PC-9 (cell line): ENCODE data around the gene ELP4. TPM values are rescaled to one million over a fixed set of nuclear protein-coding genes. Genes with fewer than 3 reads are reported as not detected.

ENCODE experiments used
- BruUV-seq: library from RNA; stranded (reverse); fragments of 400-500 nt; replicated peaks from 2 replicates; lab custom pipeline; 2021; lab: Mats Ljungman, UMichigan
- CTCF ChIA-PET: fragments of 300-600 bp; sonication (Branson Sonifier 250); formaldehyde crosslinking; loops from one replicate; lab custom pipeline; 2022; ENCODE audit warnings: antibody characterized with exemption; lab: Charles Lee
- POLR2A ChIA-PET: fragments of 300-600 bp; sonication (Branson Sonifier 250); formaldehyde crosslinking; loops from one replicate; lab custom pipeline; 2022; ENCODE audit warnings: antibody characterized with exemption; ENCODE audit not compliant: unreplicated experiment; lab: Charles Lee
- DNase-seq, 2 experiments: peaks; one replicate each; pipeline versions ENCODE4 v3.0.0 to v3.0.0-alpha.2; 2015 to 2022; ENCODE audit warnings: mixed read lengths in 1 of 2
- H2AFZ ChIP-seq: fragments of 200-600 bp; sonication (generic); 2 replicates; pipeline ENCODE4 v1.8.1; 2017; ENCODE audit warnings: antibody characterized with exemption
- H3F3A ChIP-seq: fragments of 200-600 bp; sonication (generic); 2 replicates; pipeline ENCODE4 v1.8.1; 2017; ENCODE audit warnings: antibody characterized with exemption, mild to moderate bottlenecking, low read depth; ENCODE audit not compliant: insufficient read depth
- H3K27ac ChIP-seq: fragments of 200-600 bp; sonication (generic); 2 replicates; pipeline ENCODE4 v1.6.1; 2016; ENCODE audit warnings: mixed run types
- H3K27me3 ChIP-seq: fragments of 200-600 bp; sonication (generic); 2 replicates; pipeline ENCODE4 v1.6.1; 2016; ENCODE audit warnings: low read depth, mixed run types; ENCODE audit not compliant: insufficient read depth
- H3K36me3 ChIP-seq: fragments of 200-600 bp; sonication (generic); 2 replicates; pipeline ENCODE4 v1.6.1; 2016; ENCODE audit warnings: low read depth, mixed run types
- H3K4me1 ChIP-seq: fragments of 200-600 bp; sonication (generic); replicated peaks from 2 replicates; pipeline ENCODE4 v1.6.1; 2016; ENCODE audit warnings: mixed run types; ENCODE audit not compliant: insufficient read depth
- H3K4me2 ChIP-seq: fragments of 200-600 bp; sonication (generic); 2 replicates; pipeline ENCODE4 v1.6.1; 2017; ENCODE audit warnings: mixed run types
- H3K4me3 ChIP-seq: fragments of 200-600 bp; sonication (generic); 2 replicates; pipeline ENCODE4 v1.6.1; 2016; ENCODE audit warnings: mixed run types
- H3K79me2 ChIP-seq: fragments of 200-600 bp; sonication (generic); 2 replicates; pipeline ENCODE4 v1.6.1; 2017; ENCODE audit warnings: low read depth, mixed run types
- H3K9me2 ChIP-seq: fragments of 200-600 bp; sonication (generic); 2 replicates; pipeline ENCODE4 v1.8.1; 2017; ENCODE audit warnings: mild to moderate bottlenecking; ENCODE audit not compliant: insufficient read depth
- H3K9me3 ChIP-seq: fragments of 200-600 bp; sonication (generic); 2 replicates; pipeline ENCODE4 v1.8.1; 2016; ENCODE audit warnings: low read depth; ENCODE audit not compliant: insufficient read depth
- H4K20me1 ChIP-seq: fragments of 200-600 bp; sonication (generic); 2 replicates; pipeline ENCODE4 v1.8.1; 2017; ENCODE audit not compliant: insufficient read depth
- EZH2 ChIP-seq: fragments of 200-600 bp; sonication (generic); IDR thresholded peaks from 2 replicates; pipeline ENCODE4 v1.8.0; 2017; ENCODE audit warnings: antibody characterized with exemption, low read depth
- intact Hi-C: fragments of 100-400 bp; cut with micrococcal nuclease; formaldehyde crosslinking; loops from one replicate; pipeline ENCODE4 v1.10.0; 2022; ENCODE audit not compliant: unreplicated experiment
- total RNA-seq: library from RNA; stranded (reverse); gene quantifications from 2 replicates; pipeline ENCODE4 v1.2.3, GENCODE V29; 2021
- TF ChIP-seq, protein P1 (sequence below): fragments of 200-600 bp; sonication (generic); conservative IDR thresholded peaks from 2 replicates; pipeline ENCODE4 v1.6.1; 2017; ENCODE audit warnings: mixed run types, antibody characterized with exemption, mild to moderate bottlenecking, moderate library complexity

Gene ELP4
- total RNA-seq, 1 experiment from 2014 or later: 20.5 TPM

DNA sequence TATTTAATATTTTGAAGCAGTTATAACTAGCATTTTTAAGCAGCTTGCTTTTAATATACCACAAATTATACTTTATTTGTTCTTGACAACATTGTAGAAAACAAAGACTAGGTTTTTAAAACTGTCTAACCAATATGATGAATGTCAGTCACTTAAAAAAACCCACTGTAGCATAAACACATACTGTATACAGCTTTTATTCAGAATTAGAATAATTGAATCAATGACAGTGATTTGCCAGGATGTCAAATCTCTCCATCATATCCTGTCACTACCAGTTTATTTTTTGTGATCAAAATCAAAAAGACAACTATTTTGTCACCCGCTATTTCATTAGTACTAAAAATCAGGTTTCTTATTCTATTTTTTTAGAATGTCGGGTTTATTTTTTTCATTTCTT, 275.0 kb downstream of the ELP4 start:
- TF ChIP-seq, protein P1, sequence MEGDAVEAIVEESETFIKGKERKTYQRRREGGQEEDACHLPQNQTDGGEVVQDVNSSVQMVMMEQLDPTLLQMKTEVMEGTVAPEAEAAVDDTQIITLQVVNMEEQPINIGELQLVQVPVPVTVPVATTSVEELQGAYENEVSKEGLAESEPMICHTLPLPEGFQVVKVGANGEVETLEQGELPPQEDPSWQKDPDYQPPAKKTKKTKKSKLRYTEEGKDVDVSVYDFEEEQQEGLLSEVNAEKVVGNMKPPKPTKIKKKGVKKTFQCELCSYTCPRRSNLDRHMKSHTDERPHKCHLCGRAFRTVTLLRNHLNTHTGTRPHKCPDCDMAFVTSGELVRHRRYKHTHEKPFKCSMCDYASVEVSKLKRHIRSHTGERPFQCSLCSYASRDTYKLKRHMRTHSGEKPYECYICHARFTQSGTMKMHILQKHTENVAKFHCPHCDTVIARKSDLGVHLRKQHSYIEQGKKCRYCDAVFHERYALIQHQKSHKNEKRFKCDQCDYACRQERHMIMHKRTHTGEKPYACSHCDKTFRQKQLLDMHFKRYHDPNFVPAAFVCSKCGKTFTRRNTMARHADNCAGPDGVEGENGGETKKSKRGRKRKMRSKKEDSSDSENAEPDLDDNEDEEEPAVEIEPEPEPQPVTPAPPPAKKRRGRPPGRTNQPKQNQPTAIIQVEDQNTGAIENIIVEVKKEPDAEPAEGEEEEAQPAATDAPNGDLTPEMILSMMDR: no peak
- no peak for TF ChIP-seq EZH2
- Histone ChIP-seq H2AFZ (no peak overlapping the region), H3K27me3 (no peaks in the 10 kb centered on the region), H3K27ac (no peak overlapping the region), H3K4me1 (no peaks in the 10 kb centered on the region), H3K9me2 (no peaks in the 10 kb centered on the region; the same call in 1 of the 2 replicates), H3K4me2 (no peak overlapping the region), H3K9me3 (no peaks in the 10 kb centered on the region), H3K79me2 (no peaks in the 10 kb centered on the region), H3F3A (peaks cover 3% of the 10 kb centered on the region; the same call in 1 of the 2 replicates), H3K36me3 (peaks cover 6% of the 10 kb centered on the region), H3K4me3 (no peak overlapping the region), H4K20me1 (no peaks in the 10 kb centered on the region)
- no peak for DNase-seq
- intact Hi-C loops: no loop called here
- ChIA-PET POLR2A (interaction anchor here (0.7 kb wide), 1 partner anchor 21 kb away, joined by 5 read pairs; no protein-coding TSS in a partner anchor), CTCF (no interaction called here)
- no TSS peak for BruUV-seq

DNA sequence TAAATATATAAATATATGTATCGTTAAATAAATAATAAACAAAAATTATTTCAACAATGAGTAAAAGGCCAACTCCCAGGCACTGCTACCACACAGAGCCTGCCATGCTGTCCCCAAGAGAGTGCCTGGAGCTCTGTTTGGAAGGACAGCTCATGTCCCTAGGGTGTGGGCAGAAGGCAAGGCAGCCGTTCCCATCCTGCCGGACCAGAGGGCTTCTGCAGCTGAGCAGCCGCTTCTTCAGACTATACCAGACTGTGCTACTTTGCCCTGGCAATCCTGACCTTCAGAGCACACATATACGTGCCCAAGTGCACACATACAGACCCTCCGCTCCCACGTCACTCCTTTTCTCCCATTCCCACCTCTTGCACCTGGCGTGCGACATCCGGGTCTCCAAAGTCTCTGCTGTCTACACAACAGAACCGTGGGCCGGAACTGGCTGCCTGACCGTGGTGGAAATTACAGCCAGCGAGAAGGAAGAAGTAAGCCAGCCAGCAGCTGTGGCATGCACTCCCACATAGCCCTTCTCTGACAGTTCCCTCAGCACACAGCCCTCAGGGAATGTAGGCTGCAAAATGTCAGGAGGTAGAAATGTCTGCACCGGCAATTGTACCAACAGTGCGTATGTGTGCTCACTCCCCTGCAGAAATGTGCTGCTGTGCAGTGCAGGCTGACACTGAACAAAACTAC, 277.6 kb downstream of the ELP4 start:
- Histone ChIP-seq H4K20me1 (no peaks in the 10 kb centered on the region), H3K9me3 (no peaks in the 10 kb centered on the region), H3K4me1 (no peaks in the 10 kb centered on the region), H3K36me3 (peaks cover 16% of the 10 kb centered on the region), H3K4me3 (no peak overlapping the region), H3K79me2 (no peaks in the 10 kb centered on the region), H3F3A (peaks cover 4% of the 10 kb centered on the region; the same call in 1 of the 2 replicates), H3K9me2 (no peaks in the 10 kb centered on the region), H3K4me2 (no peak overlapping the region), H2AFZ (no peak overlapping the region), H3K27me3 (no peaks in the 10 kb centered on the region), H3K27ac (no peak overlapping the region)
- ChIA-PET CTCF (no interaction called here), POLR2A (no interaction called here)
- no peak for DNase-seq
- BruUV-seq: no TSS peak
- no peak for TF ChIP-seq EZH2
- TF ChIP-seq, protein P1: no peak
- intact Hi-C loops: no loop called here

DNA sequence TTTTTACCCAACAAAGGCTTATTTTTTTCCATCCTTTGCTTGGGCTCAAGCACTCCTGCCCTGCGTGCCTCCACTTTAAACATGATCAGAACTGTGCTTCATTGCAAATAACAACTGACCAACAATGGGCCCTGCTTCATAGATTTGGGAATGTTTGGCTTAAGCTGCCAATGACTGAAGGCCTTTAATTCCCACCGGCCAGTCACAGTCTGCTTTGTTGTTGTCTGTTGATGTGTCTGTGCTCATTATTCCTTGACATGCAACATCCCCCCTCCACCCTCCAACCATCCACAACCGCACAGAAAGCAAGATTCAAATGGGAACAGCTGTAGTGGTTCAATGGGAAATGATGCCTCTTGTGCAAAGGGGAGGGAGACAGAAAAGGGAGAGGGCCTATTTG, 278.5 kb downstream of the ELP4 start:
- Histone ChIP-seq H3K9me3 (no peaks in the 10 kb centered on the region), H3F3A (peaks cover 4% of the 10 kb centered on the region; the same call in 1 of the 2 replicates), H3K79me2 (no peaks in the 10 kb centered on the region), H3K27me3 (no peaks in the 10 kb centered on the region), H3K4me3 (no peak overlapping the region), H3K9me2 (no peaks in the 10 kb centered on the region), H3K36me3 (peaks cover 24% of the 10 kb centered on the region), H3K27ac (no peak overlapping the region), H2AFZ (no peak overlapping the region), H3K4me2 (no peak overlapping the region), H3K4me1 (no peaks in the 10 kb centered on the region), H4K20me1 (no peaks in the 10 kb centered on the region)
- intact Hi-C loops: no loop called here
- TF ChIP-seq, protein P1: no peak
- TF ChIP-seq EZH2: no peak
- ChIA-PET POLR2A (no interaction called here), CTCF (no interaction called here)
- no TSS peak for BruUV-seq
- no peak for DNase-seq
